Activated CD4-positive, alpha-beta T cell treated with anti-CD3 and anti-CD28 coated beads for 36 hours (primary cell): ENCODE results near the gene ARL2BP. TPM values are rescaled to one million over a fixed set of nuclear protein-coding genes. Genes with fewer than 3 reads are reported as not detected.
A peak's percentile ranks its signal among the peaks of the same experiment; 100 is the strongest.

Experiments
- ATAC-seq: fragments of 200-7000 bp; cut with Tn5 transposase; one replicate; pipeline ENCODE4 v1.10.0; 2021; ENCODE audit warnings: mild to moderate bottlenecking, moderate library complexity
- CTCF ChIA-PET: fragments of 350-600 bp; sonication (Branson Sonifier 250); formaldehyde crosslinking; loops from one replicate; lab custom pipeline; 2021; ENCODE audit warnings: antibody characterized with exemption; lab: Charles Lee
- POLR2A ChIA-PET: fragments of 350-600 bp; sonication (Branson Sonifier 250); formaldehyde crosslinking; loops from one replicate; lab custom pipeline; 2021; ENCODE audit warnings: antibody characterized with exemption, inconsistent platforms; lab: Charles Lee
- DNase-seq: peaks from one replicate; pipeline ENCODE4 v3.0.0-alpha.2; 2020
- H3K27ac Mint-ChIP-seq: one replicate; pipeline ENCODE4 v1.8.0; 2021; ENCODE audit warnings: mixed read lengths
- H3K27me3 Mint-ChIP-seq: one replicate; pipeline ENCODE4 v1.8.0; 2021; ENCODE audit warnings: mixed read lengths
- H3K36me3 Mint-ChIP-seq: one replicate; pipeline ENCODE4 v1.8.0; 2021; ENCODE audit warnings: low read depth, mixed read lengths
- H3K4me1 Mint-ChIP-seq: one replicate; pipeline ENCODE4 v1.8.0; 2021; ENCODE audit warnings: mixed read lengths
- H3K4me3 Mint-ChIP-seq: one replicate; pipeline ENCODE4 v1.8.0; 2021; ENCODE audit warnings: mild to moderate bottlenecking, moderate library complexity, mixed read lengths
- H3K9me3 Mint-ChIP-seq: one replicate; pipeline ENCODE4 v1.8.0; 2021; ENCODE audit warnings: low read depth, mixed read lengths
- intact Hi-C, 2 experiments: fragments of 100-400 bp; cut with DNase I in 1 of 2; cut with micrococcal nuclease in 1 of 2; formaldehyde crosslinking; loops; one replicate each; pipeline versions ENCODE4 v1.14.2 to v1.15.1; 2022 to 2024; cut with DNase I, micrococcal nuclease
- total RNA-seq, 2 experiments: library from RNA; stranded (reverse); gene quantifications; one replicate each; pipeline ENCODE4 v1.2.3, GENCODE V29; 2021

Gene ARL2BP
- total RNA-seq, 2 experiments from 2014 or later: 9.9 to 11.1 TPM

DNA sequence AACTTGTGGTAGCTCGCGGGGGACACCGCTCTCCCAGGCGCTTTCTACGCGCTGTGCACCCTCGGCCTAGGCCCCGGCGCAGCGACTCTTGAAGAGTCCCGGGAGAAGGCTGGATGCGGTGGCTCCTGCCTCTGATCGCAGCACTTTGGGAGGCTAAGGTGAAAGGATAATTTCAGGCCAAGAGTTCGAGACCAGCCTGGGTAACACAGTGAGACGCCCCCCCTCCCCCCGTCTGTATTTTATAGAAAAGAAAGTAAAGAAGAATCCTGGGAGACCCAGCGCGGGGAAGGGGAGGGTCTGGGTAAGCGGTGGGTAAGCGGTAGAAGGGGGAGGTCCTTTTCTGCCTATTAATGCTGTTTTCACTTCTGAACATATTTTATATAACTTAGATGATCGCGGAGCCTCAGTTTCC is 39.9 kb downstream of the ARL2BP start:
- intact Hi-C loops: loop anchor here (10.0 kb wide), 2 partner anchors 100 to 200 kb away; partner anchors contain the start of genes PSME3IP1 (in 1 of the 2) and RSPRY1 (in 1 of the 2)
- ChIA-PET POLR2A (no interaction called here), CTCF (no interaction called here)
- DNase-seq: no peak
- H3K36me3 Mint-ChIP-seq: no peaks in the 10 kb centered on the region
- H3K27ac Mint-ChIP-seq: no peak overlapping the region
- H3K27me3 Mint-ChIP-seq: no peaks in the 10 kb centered on the region
- H3K4me3 Mint-ChIP-seq: peak overlapping the region; percentile 73
- H3K9me3 Mint-ChIP-seq: no peaks in the 10 kb centered on the region
- ATAC-seq: no peak
- H3K4me1 Mint-ChIP-seq: peaks cover 29% of the 10 kb centered on the region

DNA sequence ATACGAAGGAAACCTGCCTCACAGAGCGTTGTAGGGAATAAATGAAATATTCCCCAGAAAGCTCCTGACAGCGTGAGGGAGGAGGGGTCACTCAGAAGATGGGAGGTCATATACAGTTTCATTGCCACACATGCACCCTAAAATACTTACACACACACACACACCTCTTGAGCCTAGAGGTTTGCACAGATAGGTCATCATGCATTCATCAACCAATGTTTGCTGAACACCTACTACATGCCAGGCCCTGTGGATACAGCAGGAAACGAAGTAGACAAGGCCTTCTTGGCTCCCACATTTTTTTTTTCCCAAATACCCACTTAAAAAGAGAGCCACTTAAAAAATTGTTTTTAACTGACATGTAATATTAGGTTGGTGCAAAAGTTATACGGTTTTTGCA is 40.3 kb downstream of the ARL2BP start:
- intact Hi-C loops: loop anchor here (10.0 kb wide), 2 partner anchors 101 to 201 kb away; partner anchors contain the start of genes PSME3IP1 (in 1 of the 2) and RSPRY1 (in 1 of the 2)
- no peak for ATAC-seq
- Mint-ChIP-seq H3K4me3 (peak overlapping the region; percentile 73), H3K9me3 (no peaks in the 10 kb centered on the region), H3K4me1 (peaks cover 31% of the 10 kb centered on the region), H3K36me3 (no peaks in the 10 kb centered on the region), H3K27ac (no peak overlapping the region), H3K27me3 (no peaks in the 10 kb centered on the region)
- ChIA-PET CTCF (interaction anchor here (0.9 to 1.2 kb wide), 2 partner anchors 16 to 132 kb away, joined by 3 to 4 read pairs; no protein-coding TSS in a partner anchor), POLR2A (no interaction called here)
- DNase-seq: no peak

DNA sequence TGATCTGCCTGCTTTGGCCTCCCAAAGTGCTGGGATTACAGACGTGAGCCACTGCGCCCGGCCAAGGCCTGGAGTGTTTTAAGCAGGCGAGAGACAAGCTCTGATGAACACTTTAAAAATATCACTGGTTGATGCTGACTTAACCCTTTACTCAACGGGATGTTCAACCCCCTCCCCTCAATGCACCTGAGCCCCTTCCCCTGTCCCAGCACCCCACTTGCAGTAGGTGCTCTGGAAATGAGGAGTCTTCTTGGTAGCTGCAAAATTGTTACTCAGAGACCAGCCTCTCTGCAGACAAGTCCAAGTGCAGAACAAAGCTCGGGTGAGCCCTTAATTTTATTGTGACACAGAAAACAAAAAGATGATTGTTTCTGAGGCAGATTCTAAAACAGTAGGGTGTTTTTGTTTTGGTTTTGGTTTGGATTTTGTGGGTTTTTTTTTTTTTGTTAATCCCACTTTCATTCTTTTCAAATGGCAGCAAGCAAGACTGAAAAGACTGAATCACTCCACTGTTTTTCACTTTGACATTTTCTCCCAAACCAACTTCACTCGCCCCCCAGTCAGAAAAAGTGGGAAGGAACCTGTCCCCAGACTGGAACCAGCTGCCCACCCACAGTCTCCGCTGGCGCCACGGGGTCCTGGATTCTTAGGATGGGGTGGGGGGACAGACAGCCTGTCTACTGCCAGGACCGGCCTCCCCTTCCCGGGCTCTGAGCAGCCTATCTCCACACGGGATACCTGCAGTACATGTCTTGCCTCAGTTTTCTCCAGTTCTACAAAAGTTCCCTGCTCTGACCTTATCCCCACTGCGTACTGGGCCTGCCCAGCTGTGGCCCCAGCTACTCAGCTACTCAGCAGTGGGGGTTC is 44.6 kb downstream of the ARL2BP start:
- H3K4me1 Mint-ChIP-seq: peaks cover 19% of the 10 kb centered on the region
- no peaks in the 10 kb centered on the region for H3K27me3 Mint-ChIP-seq
- intact Hi-C loops: loop anchor here (10.0 kb wide), 2 partner anchors 105 to 205 kb away; partner anchors contain the start of genes PSME3IP1 (in 1 of the 2) and RSPRY1 (in 1 of the 2)
- ChIA-PET POLR2A (interaction anchor here (0.7 kb wide), 1 partner anchor 249 kb away, joined by 5 read pairs; no protein-coding TSS in a partner anchor), CTCF (interaction anchor here (0.5 to 1.3 kb wide), 7 partner anchors 10 to 1444 kb away, joined by 3 to 6 read pairs (median 4); partner anchors contain the start of gene CIAPIN1)
- no peaks in the 10 kb centered on the region for H3K9me3 Mint-ChIP-seq
- peak; percentile 66 for ATAC-seq
- H3K36me3 Mint-ChIP-seq: no peaks in the 10 kb centered on the region
- H3K4me3 Mint-ChIP-seq: no peak overlapping the region
- no peak for DNase-seq
- H3K27ac Mint-ChIP-seq: peak overlapping the region; percentile 26

DNA sequence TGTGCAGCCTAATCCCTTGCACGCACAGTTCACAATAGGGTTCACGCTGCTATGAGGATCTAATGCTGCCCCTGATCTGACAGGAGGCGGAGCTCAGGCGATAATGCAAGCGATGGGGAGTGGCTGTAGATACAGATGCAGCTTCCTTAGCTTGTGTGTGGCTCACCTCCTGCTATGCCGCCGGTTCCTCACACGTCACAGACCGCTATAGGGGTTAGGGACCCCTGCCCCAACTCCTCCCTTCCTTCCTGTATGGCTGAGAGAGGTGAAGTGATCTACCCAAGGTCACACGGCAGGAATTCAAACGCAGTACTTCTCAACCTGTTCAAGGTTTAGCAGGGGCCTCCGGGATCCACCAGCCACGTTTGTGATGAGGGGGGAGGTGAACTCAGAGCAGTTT is 52.8 kb downstream of the ARL2BP start:
- Mint-ChIP-seq H3K36me3 (no peaks in the 10 kb centered on the region), H3K4me3 (peak overlapping the region; percentile 5), H3K9me3 (no peaks in the 10 kb centered on the region), H3K27me3 (no peaks in the 10 kb centered on the region), H3K4me1 (peaks cover 3% of the 10 kb centered on the region), H3K27ac (peak overlapping the region; percentile 2)
- DNase-seq (peak; percentile 46), ATAC-seq (no peak)
- intact Hi-C loops: no loop called here
- CTCF ChIA-PET: interaction anchor here (1.0 kb wide), 1 partner anchor 17 kb away, joined by 5 read pairs; no protein-coding TSS in a partner anchor
- POLR2A ChIA-PET: no interaction called here

DNA sequence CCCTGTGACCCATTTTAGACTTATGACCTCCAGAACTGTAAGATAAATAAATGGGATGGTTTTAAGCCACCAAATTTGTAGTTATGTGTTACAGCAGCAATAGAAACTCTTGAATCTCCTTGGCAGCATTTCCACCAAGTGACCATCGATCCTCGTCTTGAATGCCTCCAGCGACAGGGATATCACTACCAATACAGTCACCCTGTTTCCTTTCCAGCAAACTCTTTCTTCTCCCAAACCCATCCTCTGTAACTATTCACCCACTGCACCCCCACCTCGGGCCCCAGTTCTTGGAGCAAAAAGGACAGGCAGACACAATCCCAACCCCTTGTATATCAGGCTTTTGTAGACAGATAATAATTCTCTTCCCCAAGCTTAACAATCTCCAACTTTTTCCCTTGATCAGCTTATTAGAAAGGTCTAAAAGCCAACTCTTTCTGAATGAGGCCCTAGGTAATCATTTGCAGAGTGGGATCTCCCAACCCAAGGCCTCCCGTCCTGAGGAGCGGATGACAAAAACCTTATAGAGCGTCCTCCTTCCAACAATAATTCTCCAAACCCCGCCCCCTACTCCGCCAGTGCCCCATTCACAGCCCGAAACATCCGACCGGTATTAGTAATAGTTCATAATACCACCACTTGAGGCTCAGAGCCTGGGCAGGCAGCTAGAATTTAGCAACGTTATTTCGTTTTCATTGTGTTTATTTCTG is 54.1 kb downstream of the ARL2BP start:
- POLR2A ChIA-PET: interaction anchor here (0.9 kb wide), 1 partner anchor 118 kb away, joined by 3 read pairs; no protein-coding TSS in a partner anchor
- Mint-ChIP-seq H3K27ac (no peak overlapping the region), H3K4me1 (peaks cover 3% of the 10 kb centered on the region), H3K36me3 (no peaks in the 10 kb centered on the region), H3K4me3 (no peak overlapping the region), H3K9me3 (no peaks in the 10 kb centered on the region), H3K27me3 (no peaks in the 10 kb centered on the region)
- no peak for ATAC-seq
- DNase-seq: no peak
- CTCF ChIA-PET: interaction anchor here (0.7 to 7.0 kb wide), 6 partner anchors 9 to 335 kb away, joined by 3 to 129 read pairs (median 8); partner anchors contain the start of genes PSME3IP1 and RSPRY1
- intact Hi-C loops: no loop called here

DNA sequence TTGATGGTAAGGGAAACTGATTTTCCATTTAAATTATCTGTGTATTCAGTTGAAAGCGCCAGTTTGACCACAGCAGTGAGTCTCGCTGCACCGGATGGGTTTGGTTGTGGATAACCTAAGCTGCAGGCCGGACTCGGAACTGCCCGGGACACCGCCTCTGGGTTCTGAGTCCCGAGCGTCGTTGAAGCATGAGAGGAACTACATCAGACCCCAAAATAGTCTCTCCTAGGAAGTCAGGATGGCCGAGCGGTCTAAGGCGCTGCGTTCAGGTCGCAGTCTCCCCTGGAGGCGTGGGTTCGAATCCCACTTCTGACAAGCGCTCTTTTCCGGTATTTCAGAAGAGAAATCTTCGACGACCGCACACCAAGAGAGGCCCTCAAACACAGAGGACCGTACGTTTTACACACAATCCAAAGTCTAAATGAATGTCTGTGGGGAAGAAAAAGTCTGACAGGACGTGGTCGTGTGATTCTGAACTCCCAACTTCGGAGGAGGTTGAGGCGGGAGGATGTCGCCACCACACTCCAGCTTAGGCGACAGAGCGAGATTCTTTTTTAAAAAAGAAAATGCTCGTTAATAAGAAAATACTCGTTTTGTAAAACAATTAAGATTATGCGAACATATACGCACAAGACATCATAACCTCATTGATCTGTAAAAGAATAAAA is 54.8 kb downstream of the ARL2BP start:
- Mint-ChIP-seq H3K27me3 (no peaks in the 10 kb centered on the region), H3K4me3 (no peak overlapping the region), H3K4me1 (peaks cover 3% of the 10 kb centered on the region), H3K9me3 (no peaks in the 10 kb centered on the region), H3K27ac (no peak overlapping the region), H3K36me3 (no peaks in the 10 kb centered on the region)
- DNase-seq (peak; percentile 93), ATAC-seq (peak; percentile 74)
- POLR2A ChIA-PET: interaction anchor here (0.9 to 1.0 kb wide), 2 partner anchors 117 to 147 kb away, joined by 3 to 4 read pairs; partner anchors contain the start of genes CIAPIN1 and COQ9
- CTCF ChIA-PET: interaction anchor here (0.6 to 7.0 kb wide), 27 partner anchors 8 to 335 kb away, joined by 3 to 129 read pairs (median 4); partner anchors contain the start of genes ARL2BP, CIAPIN1, COQ9 and PSME3IP1
- intact Hi-C loops: loop anchor here (1.0 to 5.0 kb wide), 18 partner anchors 14 to 829 kb away; partner anchors contain the start of genes CCDC102A (in 2 of the 2), PSME3IP1 (in 2 of the 2), RSPRY1 (in 2 of the 2) and ARL2BP (in 1 of the 2)

DNA sequence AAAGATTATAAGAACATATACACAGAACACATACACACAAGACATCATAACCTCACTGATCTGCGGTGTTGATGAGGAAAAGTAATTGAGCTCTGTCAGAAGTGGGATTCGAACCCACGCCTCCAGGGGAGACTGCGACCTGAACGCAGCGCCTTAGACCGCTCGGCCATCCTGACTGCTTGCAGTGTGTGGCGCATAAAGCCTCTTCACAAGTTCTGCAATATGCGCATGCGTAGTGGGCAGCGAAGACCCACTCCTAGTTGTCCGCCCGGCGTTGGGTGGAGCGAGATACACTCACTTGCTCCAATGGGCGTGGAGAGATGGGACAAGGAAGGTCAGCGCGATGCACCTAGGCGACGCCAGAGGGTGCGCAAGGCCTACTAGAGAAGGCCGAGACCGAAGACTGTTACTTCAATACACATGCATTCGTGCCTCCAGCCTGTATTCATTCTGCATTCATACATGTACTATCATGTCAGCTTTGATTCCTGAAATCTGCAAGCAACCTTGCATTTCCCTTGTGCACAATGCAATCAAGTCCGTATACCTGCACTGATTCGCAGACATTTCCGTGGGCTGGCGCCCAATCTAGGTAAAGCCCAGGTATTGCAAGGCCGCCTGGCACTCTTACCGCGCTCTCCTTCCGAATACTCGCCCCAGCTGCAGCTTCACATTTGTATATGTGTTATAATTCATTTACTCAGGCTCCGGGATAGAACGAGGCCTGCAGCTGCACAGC is 55.5 kb downstream of the ARL2BP start:
- POLR2A ChIA-PET: interaction anchor here (0.6 to 1.0 kb wide), 3 partner anchors 116 to 146 kb away, joined by 3 to 4 read pairs (median 3); partner anchors contain the start of genes CIAPIN1 and COQ9
- Mint-ChIP-seq H3K36me3 (no peaks in the 10 kb centered on the region), H3K4me1 (peaks cover 3% of the 10 kb centered on the region), H3K4me3 (no peak overlapping the region), H3K27me3 (no peaks in the 10 kb centered on the region), H3K27ac (no peak overlapping the region), H3K9me3 (no peaks in the 10 kb centered on the region)
- CTCF ChIA-PET: interaction anchor here (0.6 to 7.0 kb wide), 28 partner anchors 8 to 336 kb away, joined by 3 to 129 read pairs (median 4); partner anchors contain the start of genes ARL2BP, CIAPIN1, COQ9 and PSME3IP1
- ATAC-seq (peak; percentile 89), DNase-seq (peak; percentile 99)
- intact Hi-C loops: loop anchor here (1.0 to 5.0 kb wide), 18 partner anchors 14 to 829 kb away; partner anchors contain the start of genes CCDC102A (in 2 of the 2), PSME3IP1 (in 2 of the 2), RSPRY1 (in 2 of the 2) and ARL2BP (in 1 of the 2)

DNA sequence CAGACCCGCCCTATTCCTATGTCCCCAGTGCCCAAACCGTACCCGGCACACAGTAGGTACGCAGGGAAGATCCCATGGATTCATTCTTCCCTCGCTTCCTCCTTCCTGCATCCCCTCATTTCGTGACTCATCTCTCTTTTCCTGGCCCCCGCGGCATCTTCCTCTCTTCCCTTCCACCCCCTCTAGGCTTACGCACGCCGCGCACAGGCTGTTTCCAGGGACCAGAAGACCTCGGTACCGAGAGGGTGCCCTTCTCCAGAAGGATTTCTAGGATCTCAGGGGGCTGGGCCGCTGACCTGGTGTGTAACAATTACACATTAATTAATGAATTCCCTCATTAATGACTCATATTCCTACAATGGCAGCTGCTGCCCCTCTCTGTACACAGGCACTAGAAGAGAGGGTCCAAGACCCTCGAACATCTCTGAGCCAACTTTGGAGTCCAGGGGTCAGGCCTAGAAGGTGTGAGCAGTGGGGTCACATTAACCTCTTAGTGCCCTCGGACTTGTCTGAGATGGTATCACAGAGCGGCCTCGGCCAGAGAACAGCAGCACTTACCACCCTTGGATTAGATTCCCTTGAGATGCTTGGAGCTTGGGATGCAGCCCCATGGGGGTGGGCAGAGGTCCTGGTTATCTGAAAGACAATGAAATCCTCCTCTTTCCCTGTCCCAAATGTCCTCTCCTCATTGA is 56.2 kb downstream of the ARL2BP start:
- Mint-ChIP-seq H3K4me1 (peaks cover 3% of the 10 kb centered on the region), H3K27ac (no peak overlapping the region), H3K9me3 (no peaks in the 10 kb centered on the region), H3K36me3 (no peaks in the 10 kb centered on the region), H3K27me3 (no peaks in the 10 kb centered on the region), H3K4me3 (no peak overlapping the region)
- ATAC-seq (no peak), DNase-seq (no peak)
- ChIA-PET CTCF (interaction anchor here (0.7 to 7.0 kb wide), 20 partner anchors 8 to 461 kb away, joined by 3 to 129 read pairs (median 4); partner anchors contain the start of genes CIAPIN1, COQ9, POLR2C and PSME3IP1), POLR2A (interaction anchor here (1.7 kb wide), 1 partner anchor 115 kb away, joined by 4 read pairs; no protein-coding TSS in a partner anchor)
- intact Hi-C loops: loop anchor here in 1 of 2 experiments (5.0 kb wide), 2 partner anchors 114 to 236 kb away; partner anchors contain the start of genes CCDC102A, PSME3IP1 and RSPRY1
